Measurements from ENCODE around the gene CPNE6.

CPNE6 gene

GRCh38 chr14:24093901-24094840 lies 22.8 kb downstream of the CPNE6 start, which contains the start of gene PCK2:
Gene PCK2 (plus strand): TSS chr14:24094311. CDS start chr14:24094406, 95 bp downstream.
- H3K9me3 ChIP-seq (ENCODE audit: insufficient read depth, low read depth, low read length): no peaks in the 10 kb centered on the region
- H3K4me3 ChIP-seq (ENCODE audit: low read length): peak within 1 kb of the TSS; percentile 80
- H3K4me1 ChIP-seq (ENCODE audit: insufficient read depth, low read length): peaks cover 14% of the 10 kb centered on the region
- peaks cover 6% of the 10 kb centered on the region for H3K27me3 ChIP-seq (ENCODE audit: insufficient read depth, low read length)
- peak within 1 kb of the TSS; percentile 89 for H3K9ac ChIP-seq (ENCODE audit: low read depth, low read length)
- under 1% methylated on average over 68 of the region's 68 CpGs for WGBS
- H3K36me3 ChIP-seq (ENCODE audit: insufficient read depth, low read length): peaks cover 15% of the 10 kb centered on the region
- peak within 1 kb of the TSS; percentile 84 for H3K27ac ChIP-seq (ENCODE audit: low read depth, low read length)

- Histone ChIP-seq H3K36me3 (ENCODE audit: insufficient read depth, low read length) (peaks cover 22% of the 10 kb centered on the region), H3K9ac (ENCODE audit: low read depth, low read length) (peak overlapping the region; percentile 89), H3K27ac (ENCODE audit: low read depth, low read length) (peak overlapping the region; percentile 84), H3K4me1 (ENCODE audit: insufficient read depth, low read length) (peaks cover 14% of the 10 kb centered on the region), H3K27me3 (ENCODE audit: insufficient read depth, low read length) (peaks cover 6% of the 10 kb centered on the region), H3K9me3 (ENCODE audit: insufficient read depth, low read depth, low read length) (no peaks in the 10 kb centered on the region), H3K4me3 (ENCODE audit: low read length) (peak overlapping the region; percentile 80)
- WGBS: 12% methylated on average over 14 of the region's 14 CpGs
Observed at GRCh38 chr14:24094841-24095270, 23.5 kb downstream of the CPNE6 start.

- H3K9ac ChIP-seq (ENCODE audit: low read depth, low read length): peak overlapping the region; percentile 89
- H3K4me3 ChIP-seq (ENCODE audit: low read length): peak overlapping the region; percentile 80
- H3K27ac ChIP-seq (ENCODE audit: low read depth, low read length): no peak overlapping the region
- H3K4me1 ChIP-seq (ENCODE audit: insufficient read depth, low read length): peaks cover 14% of the 10 kb centered on the region
- H3K9me3 ChIP-seq (ENCODE audit: insufficient read depth, low read depth, low read length): no peaks in the 10 kb centered on the region
- WGBS: 47% methylated on average over 12 of the region's 12 CpGs
- H3K36me3 ChIP-seq (ENCODE audit: insufficient read depth, low read length): peaks cover 28% of the 10 kb centered on the region
- peaks cover 6% of the 10 kb centered on the region for H3K27me3 ChIP-seq (ENCODE audit: insufficient read depth, low read length)
Observed at GRCh38 chr14:24095271-24096068, 24.1 kb downstream of the CPNE6 start.

- Histone ChIP-seq H3K27me3 (ENCODE audit: insufficient read depth, low read length) (peaks cover 6% of the 10 kb centered on the region), H3K4me1 (ENCODE audit: insufficient read depth, low read length) (peaks cover 14% of the 10 kb centered on the region), H3K4me3 (ENCODE audit: low read length) (no peak overlapping the region), H3K36me3 (ENCODE audit: insufficient read depth, low read length) (peaks cover 35% of the 10 kb centered on the region), H3K27ac (ENCODE audit: low read depth, low read length) (no peak overlapping the region), H3K9ac (ENCODE audit: low read depth, low read length) (no peak overlapping the region), H3K9me3 (ENCODE audit: insufficient read depth, low read depth, low read length) (no peaks in the 10 kb centered on the region)
- 93% methylated on average over 8 of the region's 8 CpGs for WGBS
Observed at GRCh38 chr14:24096545-24097181, 25.3 kb downstream of the CPNE6 start.

- peaks cover 13% of the 10 kb centered on the region for H3K4me1 ChIP-seq (ENCODE audit: insufficient read depth, low read length)
Observed at GRCh38 chr14:24098229-24098926, 27.0 kb downstream of the CPNE6 start.

GRCh38 chr14:24098927-24099813 lies 27.8 kb downstream of the CPNE6 start:
- 92% methylated on average over 17 of the region's 17 CpGs for WGBS
- Histone ChIP-seq H3K36me3 (ENCODE audit: insufficient read depth, low read length) (peaks cover 51% of the 10 kb centered on the region), H3K27ac (ENCODE audit: low read depth, low read length) (no peak overlapping the region), H3K4me3 (ENCODE audit: low read length) (no peak overlapping the region), H3K27me3 (ENCODE audit: insufficient read depth, low read length) (no peaks in the 10 kb centered on the region), H3K9ac (ENCODE audit: low read depth, low read length) (no peak overlapping the region), H3K9me3 (ENCODE audit: insufficient read depth, low read depth, low read length) (no peaks in the 10 kb centered on the region), H3K4me1 (ENCODE audit: insufficient read depth, low read length) (0 out of 2 replicates have a peak, but pooled peaks cover 9% of the 10 kb centered on the region)

More at GRCh38 chr14:24098229-24098926, 27.0 kb downstream of the CPNE6 start:
- Histone ChIP-seq H3K9ac (ENCODE audit: low read depth, low read length) (no peak overlapping the region), H3K27me3 (ENCODE audit: insufficient read depth, low read length) (no peaks in the 10 kb centered on the region), H3K9me3 (ENCODE audit: insufficient read depth, low read depth, low read length) (no peaks in the 10 kb centered on the region), H3K36me3 (ENCODE audit: insufficient read depth, low read length) (peaks cover 44% of the 10 kb centered on the region), H3K27ac (ENCODE audit: low read depth, low read length) (no peak overlapping the region), H3K4me3 (ENCODE audit: low read length) (no peak overlapping the region)
- WGBS: 95% methylated on average over 16 of the region's 16 CpGs

- 90% methylated on average over 4 of the region's 4 CpGs for WGBS
- H3K9ac ChIP-seq (ENCODE audit: low read depth, low read length): no peak overlapping the region
- no peak overlapping the region for H3K27ac ChIP-seq (ENCODE audit: low read depth, low read length)
- peaks cover 5% of the 10 kb centered on the region; the same call in 1 of the 2 replicates for H3K9me3 ChIP-seq (ENCODE audit: insufficient read depth, low read depth, low read length)
- no peaks in the 10 kb centered on the region for H3K27me3 ChIP-seq (ENCODE audit: insufficient read depth, low read length)
- peaks cover 51% of the 10 kb centered on the region for H3K36me3 ChIP-seq (ENCODE audit: insufficient read depth, low read length)
- H3K4me3 ChIP-seq (ENCODE audit: low read length): no peak overlapping the region
- 0 out of 2 replicates have a peak, but pooled peaks cover 4% of the 10 kb centered on the region for H3K4me1 ChIP-seq (ENCODE audit: insufficient read depth, low read length)
Observed at GRCh38 chr14:24100197-24100981, 29.0 kb downstream of the CPNE6 start.

GRCh38 chr14:24100982-24101494 lies 29.7 kb downstream of the CPNE6 start:
- Histone ChIP-seq H3K9ac (ENCODE audit: low read depth, low read length) (no peak overlapping the region), H3K27ac (ENCODE audit: low read depth, low read length) (no peak overlapping the region), H3K27me3 (ENCODE audit: insufficient read depth, low read length) (no peaks in the 10 kb centered on the region), H3K9me3 (ENCODE audit: insufficient read depth, low read depth, low read length) (peaks cover 5% of the 10 kb centered on the region; the same call in 1 of the 2 replicates), H3K36me3 (ENCODE audit: insufficient read depth, low read length) (peaks cover 51% of the 10 kb centered on the region), H3K4me1 (ENCODE audit: insufficient read depth, low read length) (no peaks in the 10 kb centered on the region), H3K4me3 (ENCODE audit: low read length) (no peak overlapping the region)
- 100% methylated on average over 1 of the region's 3 CpGs for WGBS

- Histone ChIP-seq H3K36me3 (ENCODE audit: insufficient read depth, low read length) (peaks cover 51% of the 10 kb centered on the region), H3K4me1 (ENCODE audit: insufficient read depth, low read length) (no peaks in the 10 kb centered on the region), H3K9ac (ENCODE audit: low read depth, low read length) (no peak overlapping the region), H3K4me3 (ENCODE audit: low read length) (no peak overlapping the region), H3K27ac (ENCODE audit: low read depth, low read length) (no peak overlapping the region), H3K9me3 (ENCODE audit: insufficient read depth, low read depth, low read length) (peaks cover 5% of the 10 kb centered on the region; the same call in 1 of the 2 replicates), H3K27me3 (ENCODE audit: insufficient read depth, low read length) (no peaks in the 10 kb centered on the region)
- WGBS: 93% methylated on average over 7 of the region's 7 CpGs
Observed at GRCh38 chr14:24102357-24103048, 31.1 kb downstream of the CPNE6 start.

All from HUES64 (cell line).